Skeletal muscle tissue (tissue), 4 donors: Measurements from ENCODE around the gene HDHD3. TPM values are rescaled to one million over a fixed set of nuclear protein-coding genes. Genes with fewer than 3 reads are reported as not detected.
A peak's percentile ranks its signal among the peaks of the same experiment; 100 is the strongest.
"Not testable (repeated sequence)": the region's sequence is repeated elsewhere in the genome, so short reads cannot be mapped to it uniquely, and the experiment has no call there.

Source experiments
- H3K27ac ChIP-seq: one replicate; pipeline ENCODE4 v1.7.0; 2013; ENCODE audit warnings: mild to moderate bottlenecking, low read depth, low read length, inconsistent platforms
- H3K27me3 ChIP-seq, 3 donors: one replicate each; pipeline ENCODE4 v1.7.0; 2013; ENCODE audit warnings: low read length in 3 of 3; ENCODE audit not compliant: control insufficient read depth in 3 of 3, insufficient read depth in 3 of 3
- H3K36me3 ChIP-seq, 3 donors: one replicate each; pipeline ENCODE4 v1.7.0; 2013; ENCODE audit warnings: low read length in 3 of 3; ENCODE audit not compliant: control insufficient read depth in 3 of 3, insufficient read depth in 3 of 3
- H3K4me1 ChIP-seq, 3 donors: one replicate each; pipeline ENCODE4 v1.7.0; 2013; ENCODE audit warnings: low read length in 3 of 3, mild to moderate bottlenecking in 3 of 3; ENCODE audit not compliant: control insufficient read depth in 3 of 3, insufficient read depth in 3 of 3
- H3K4me3 ChIP-seq, 3 donors: one replicate each; pipeline ENCODE4 v1.7.0; 2013; ENCODE audit warnings: low read length in 3 of 3
- H3K9ac ChIP-seq, 3 donors: one replicate each; pipeline ENCODE4 v1.7.0; 2013; ENCODE audit warnings: low read length in 3 of 3, mild to moderate bottlenecking in 3 of 3, moderate library complexity in 2 of 3, low read depth in 1 of 3
- H3K9me3 ChIP-seq, 3 donors: one replicate each; pipeline ENCODE4 v1.7.0; 2013; ENCODE audit warnings: low read length in 3 of 3; ENCODE audit not compliant: control insufficient read depth in 3 of 3
- total RNA-seq: library from RNA; depleted of rRNA; stranded (reverse); fragments of >200 nt; gene quantifications from one replicate; pipeline ENCODE4 v1.2.3, GENCODE V29; 2014
- donor health status: Osteomylitis.

The HDHD3 gene, protein sequence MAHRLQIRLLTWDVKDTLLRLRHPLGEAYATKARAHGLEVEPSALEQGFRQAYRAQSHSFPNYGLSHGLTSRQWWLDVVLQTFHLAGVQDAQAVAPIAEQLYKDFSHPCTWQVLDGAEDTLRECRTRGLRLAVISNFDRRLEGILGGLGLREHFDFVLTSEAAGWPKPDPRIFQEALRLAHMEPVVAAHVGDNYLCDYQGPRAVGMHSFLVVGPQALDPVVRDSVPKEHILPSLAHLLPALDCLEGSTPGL
- 3.7 TPM for total RNA-seq

DNA sequence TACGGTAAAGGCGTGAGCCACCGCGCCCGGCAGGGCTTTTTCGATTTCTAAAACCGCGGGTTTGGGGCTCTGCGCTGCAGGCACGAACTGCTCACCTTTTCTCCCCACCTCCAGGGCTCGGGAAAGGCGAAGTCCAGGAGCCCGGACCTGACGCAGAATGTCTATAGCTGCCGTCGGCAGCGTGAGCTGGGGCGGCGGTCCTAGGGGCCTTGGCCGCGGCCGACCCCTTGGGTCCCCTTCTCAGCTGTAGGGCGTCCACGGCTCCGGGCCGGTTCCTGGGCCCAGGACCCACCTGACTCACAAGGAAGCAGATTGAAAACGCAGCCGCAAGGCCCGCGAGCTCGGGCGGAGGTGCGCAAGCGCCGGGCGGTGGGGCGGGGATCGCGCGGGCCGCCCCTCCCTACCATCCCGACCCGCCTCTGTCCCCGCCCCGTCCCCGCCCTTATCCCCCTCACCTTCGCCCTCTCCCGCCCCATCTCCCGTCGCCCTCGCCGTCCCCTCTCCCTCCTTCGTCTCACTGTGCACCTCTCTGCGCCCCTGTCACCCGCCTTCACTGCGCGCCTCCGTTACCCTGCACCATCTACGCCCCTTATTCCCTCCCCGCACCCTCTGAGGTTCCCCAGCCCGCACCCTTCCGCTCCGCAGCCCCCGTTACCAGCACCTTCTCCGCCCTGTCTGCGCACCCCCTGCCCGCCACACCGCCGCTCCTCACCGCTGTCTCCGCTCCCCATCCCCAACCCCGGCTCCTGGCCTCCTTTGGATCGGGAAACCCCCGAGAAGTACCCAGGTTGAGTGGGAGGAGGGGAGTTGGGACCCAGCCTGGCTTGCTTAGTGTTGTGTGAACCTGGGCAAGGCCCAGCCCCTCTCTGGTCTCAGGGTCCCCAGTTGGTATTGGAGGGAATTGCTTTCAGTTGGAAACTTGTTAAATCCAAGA is at the start of gene HDHD3:
TSS of gene HDHD3 (minus strand) at position 353 of the 934 bp plus-strand sequence. CDS start 2,632 bp downstream, outside the sequence.
- Histone ChIP-seq H3K9ac (peak within 1 kb of the TSS; percentile 80 to 94 (median 88)), H3K4me3 (peak within 1 kb of the TSS; percentile 75 to 88 (median 83)), H3K36me3 (peaks cover 0 to 26% (median 12%) of the 10 kb centered on the region in 3 donors), H3K4me1 (peaks cover 5 to 12% (median 7%) of the 10 kb centered on the region in 3 donors), H3K27ac (peak within 1 kb of the TSS; percentile 30), H3K9me3 (no peaks in the 10 kb centered on the region), H3K27me3 (no peaks in the 10 kb centered on the region)

DNA sequence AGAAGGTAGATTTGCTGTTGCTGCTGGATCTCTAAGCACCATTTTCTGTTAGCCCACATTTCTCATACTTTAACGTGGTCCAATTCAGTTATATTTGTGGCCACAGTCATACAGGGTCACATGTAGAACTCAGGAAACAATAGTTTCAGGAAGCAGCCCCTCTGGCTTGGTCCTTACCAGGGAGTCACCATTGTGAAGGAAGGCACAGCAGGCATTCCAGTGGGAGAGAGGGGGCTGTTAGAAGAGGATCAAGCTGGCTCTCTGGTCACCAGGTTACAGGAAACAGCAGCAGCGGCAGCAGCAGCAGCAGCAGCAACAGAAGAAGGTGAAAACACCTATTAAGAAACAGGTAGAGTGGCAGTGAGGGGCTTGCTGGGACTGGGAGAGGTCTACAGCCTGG is 48.3 kb upstream of the HDHD3 start:
- peaks cover 0 to 3% (median 0%) of the 10 kb centered on the region in 3 donors for H3K27me3 ChIP-seq
- H3K36me3 ChIP-seq: no peaks in the 10 kb centered on the region
- no peak overlapping the region for H3K27ac ChIP-seq
- H3K4me1 ChIP-seq: no peaks in the 10 kb centered on the region
- H3K9ac ChIP-seq: no peak overlapping the region
- no peak overlapping the region for H3K4me3 ChIP-seq
- no peaks in the 10 kb centered on the region for H3K9me3 ChIP-seq

DNA sequence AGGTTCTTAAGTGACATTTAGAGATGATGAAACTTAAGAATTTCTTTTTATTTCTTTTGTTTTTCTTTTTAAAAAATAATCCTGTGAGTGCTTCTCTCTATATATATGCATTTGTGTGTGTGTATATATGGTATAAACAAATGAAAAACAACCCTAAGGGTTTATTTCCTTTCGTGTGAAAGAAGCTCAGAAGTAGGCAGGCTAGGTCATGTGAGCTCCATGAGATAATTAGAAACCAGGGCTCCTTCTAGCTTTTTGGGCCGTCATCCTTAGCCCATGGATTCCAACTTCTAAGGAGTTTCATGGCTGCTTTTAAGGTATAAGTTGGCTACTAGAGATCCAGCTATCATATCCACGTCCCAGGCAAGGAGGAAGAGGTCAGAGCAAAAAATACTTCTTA is 44.9 kb upstream of the HDHD3 start:
- H3K27ac ChIP-seq: no peak overlapping the region
- no peaks in the 10 kb centered on the region for H3K36me3 ChIP-seq
- H3K9ac ChIP-seq: no peak overlapping the region
- H3K27me3 ChIP-seq: peaks cover 0 to 3% (median 0%) of the 10 kb centered on the region in 3 donors
- H3K9me3 ChIP-seq: no peaks in the 10 kb centered on the region
- no peak overlapping the region for H3K4me3 ChIP-seq
- H3K4me1 ChIP-seq: no peaks in the 10 kb centered on the region

DNA sequence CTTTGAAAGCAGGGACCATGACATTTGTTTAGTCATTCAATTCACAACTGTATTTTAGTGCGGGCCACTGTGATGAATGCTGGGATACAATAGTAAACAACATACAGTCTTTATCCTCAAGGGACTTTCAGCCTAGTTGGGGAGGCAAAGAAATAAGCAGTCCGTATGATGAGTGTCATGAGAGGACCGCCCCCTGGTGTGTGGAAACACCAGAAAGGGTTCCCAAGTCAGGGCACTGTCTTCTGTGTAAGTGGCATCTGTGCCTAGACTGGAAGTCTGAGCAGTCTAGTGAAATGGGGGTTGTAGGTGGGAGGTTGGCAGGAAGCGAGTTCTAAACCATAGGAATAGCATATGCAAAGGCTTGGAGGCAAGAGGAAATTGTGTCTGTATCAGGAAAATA is 40.6 kb upstream of the HDHD3 start:
- Histone ChIP-seq H3K4me3 (no peak overlapping the region), H3K9me3 (no peaks in the 10 kb centered on the region)

DNA sequence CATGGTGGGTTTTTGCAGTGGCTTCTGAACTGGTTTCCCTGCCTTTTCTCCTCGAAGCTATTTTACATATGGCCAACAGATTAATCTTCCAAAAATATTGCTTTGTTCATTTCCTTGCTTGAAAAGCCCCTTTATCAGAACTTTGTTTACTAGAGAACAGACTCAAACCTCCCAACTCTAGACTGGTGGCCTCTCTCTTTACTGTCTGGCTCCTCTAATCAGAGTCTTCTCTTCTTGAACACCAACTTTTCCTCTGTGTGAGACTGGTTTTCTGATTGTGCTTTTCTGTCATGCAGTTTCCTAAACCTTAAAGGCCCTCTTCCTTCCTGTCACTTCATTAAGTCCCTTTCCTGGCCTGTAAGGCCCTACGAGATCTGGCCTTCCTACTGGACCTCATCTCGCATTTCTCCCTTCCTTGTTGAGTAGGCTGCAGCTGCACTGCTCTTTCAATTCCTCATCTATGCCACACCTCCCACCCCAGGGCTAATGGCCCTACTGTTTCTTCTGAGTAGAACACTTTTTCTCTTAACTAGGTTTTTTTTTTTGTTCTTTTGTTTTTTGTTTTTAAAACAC is 39.4 kb upstream of the HDHD3 start:
- no peaks in the 10 kb centered on the region for H3K4me1 ChIP-seq
- no peak overlapping the region for H3K4me3 ChIP-seq
- H3K9ac ChIP-seq: no peak overlapping the region
- no peaks in the 10 kb centered on the region for H3K27me3 ChIP-seq
- no peaks in the 10 kb centered on the region for H3K9me3 ChIP-seq
- no peaks in the 10 kb centered on the region for H3K36me3 ChIP-seq
- peak overlapping the region; percentile 8 for H3K27ac ChIP-seq

More for the DNA sequence above, 40.6 kb upstream of the HDHD3 start:
- Histone ChIP-seq H3K27ac (no peak overlapping the region), H3K4me1 (no peaks in the 10 kb centered on the region), H3K27me3 (no peaks in the 10 kb centered on the region), H3K9ac (no peak overlapping the region), H3K36me3 (no peaks in the 10 kb centered on the region)

DNA sequence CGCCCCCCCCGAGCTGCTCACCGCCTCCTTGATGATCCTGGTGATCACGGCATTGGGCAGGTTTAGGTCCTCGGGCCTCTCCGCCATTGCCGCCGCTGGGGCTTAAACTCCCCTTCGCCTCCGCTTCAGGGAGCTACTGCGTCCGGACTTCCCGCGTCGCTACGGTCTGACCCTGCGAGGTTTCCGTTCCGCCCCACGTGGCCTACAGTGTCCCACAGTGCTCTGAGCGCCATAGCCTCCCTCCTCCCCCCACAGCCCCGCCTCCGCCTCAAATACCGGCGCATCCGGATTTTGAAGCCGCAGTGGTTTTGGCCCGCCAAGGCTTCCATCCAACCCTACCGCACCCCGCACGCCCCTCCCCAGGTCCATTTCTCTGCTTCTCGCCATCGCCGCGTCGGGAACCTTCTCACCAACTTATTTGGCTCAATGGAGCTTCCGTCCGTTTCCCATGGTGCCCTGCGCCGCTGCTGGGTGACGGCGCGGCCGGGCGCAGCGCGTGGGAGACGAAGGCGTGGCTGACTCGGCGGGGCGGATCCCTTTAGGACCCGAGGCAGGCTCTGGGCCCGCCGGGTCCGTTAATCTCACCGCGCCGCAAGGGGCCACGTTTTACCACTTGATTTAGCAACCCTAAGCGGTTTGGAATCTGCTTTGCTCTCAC is 33.5 kb upstream of the HDHD3 start, which contains the start of the genes C9orf43 and POLE3:
TSS of gene C9orf43 (plus strand) at position 541 of the 658 bp plus-strand sequence. CDS start 2,747 bp downstream, outside the sequence.
TSS of gene POLE3 (minus strand) at position 469 of the 658 bp plus-strand sequence. CDS start at position 87, 382 bp downstream.
- peaks cover 8 to 28% (median 20%) of the 10 kb centered on the region in 3 donors for H3K4me1 ChIP-seq
- peaks cover 9 to 21% (median 21%) of the 10 kb centered on the region in 3 donors for H3K36me3 ChIP-seq
- no peaks in the 10 kb centered on the region for H3K27me3 ChIP-seq
- H3K27ac ChIP-seq: peak within 1 kb of the TSS; percentile 91
- H3K4me3 ChIP-seq: peak within 1 kb of the TSS; percentile 97 to 98 (median 98)
- no peaks in the 10 kb centered on the region for H3K9me3 ChIP-seq
- peak within 1 kb of the TSS; percentile 95 to 98 (median 96) for H3K9ac ChIP-seq

DNA sequence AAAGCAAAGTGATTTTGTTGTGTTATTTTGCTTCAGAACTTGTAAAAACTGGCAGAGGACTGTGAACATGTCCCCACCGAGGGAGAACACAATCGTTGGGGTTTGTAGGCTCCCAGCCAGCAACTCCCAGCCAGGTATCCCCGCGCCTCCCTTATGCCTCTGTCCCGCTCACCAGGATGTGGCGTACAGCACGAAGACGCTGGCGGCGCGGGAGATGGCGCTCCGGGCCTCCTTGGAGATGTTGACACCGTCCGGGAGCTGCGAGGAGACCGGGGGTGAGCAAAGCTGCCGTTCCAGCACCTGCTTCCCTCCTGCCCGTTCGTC is 33.1 kb upstream of the HDHD3 start:
- Histone ChIP-seq H3K27ac (peak overlapping the region; percentile 91), H3K36me3 (peaks cover 9 to 21% (median 21%) of the 10 kb centered on the region in 3 donors), H3K4me3 (peak overlapping the region; percentile 97 to 98 (median 98)), H3K27me3 (no peaks in the 10 kb centered on the region), H3K9ac (peak overlapping the region; percentile 95 to 98 (median 96)), H3K4me1 (peaks cover 8 to 28% (median 20%) of the 10 kb centered on the region in 3 donors), H3K9me3 (no peaks in the 10 kb centered on the region)

DNA sequence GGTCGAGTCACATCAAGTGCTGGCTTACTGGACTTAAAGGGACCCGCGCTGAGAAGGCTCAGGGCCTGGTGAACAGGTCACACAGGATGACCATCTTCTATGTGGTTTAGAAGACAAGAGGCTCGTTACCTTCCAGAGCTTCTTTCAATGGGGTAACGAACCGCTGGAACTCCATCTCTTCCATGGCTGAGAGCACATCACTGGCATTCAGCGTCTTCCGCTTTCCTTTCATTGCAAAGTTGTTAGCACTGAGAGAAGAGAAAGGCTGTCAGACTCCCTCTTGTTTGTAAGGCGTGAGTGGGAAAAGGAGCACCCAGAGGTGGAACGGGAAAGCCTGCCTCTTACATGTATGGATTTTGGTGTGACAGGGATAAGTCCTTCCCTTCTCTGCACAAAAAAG is 32.7 kb upstream of the HDHD3 start:
- peak overlapping the region; percentile 97 to 98 (median 98) for H3K4me3 ChIP-seq
- peak overlapping the region; percentile 95 to 98 (median 96) for H3K9ac ChIP-seq
- peak overlapping the region; percentile 91 for H3K27ac ChIP-seq
- no peaks in the 10 kb centered on the region for H3K27me3 ChIP-seq
- H3K4me1 ChIP-seq: peaks cover 8 to 28% (median 20%) of the 10 kb centered on the region in 3 donors
- no peaks in the 10 kb centered on the region for H3K9me3 ChIP-seq
- H3K36me3 ChIP-seq: peaks cover 9 to 21% (median 21%) of the 10 kb centered on the region in 3 donors

DNA sequence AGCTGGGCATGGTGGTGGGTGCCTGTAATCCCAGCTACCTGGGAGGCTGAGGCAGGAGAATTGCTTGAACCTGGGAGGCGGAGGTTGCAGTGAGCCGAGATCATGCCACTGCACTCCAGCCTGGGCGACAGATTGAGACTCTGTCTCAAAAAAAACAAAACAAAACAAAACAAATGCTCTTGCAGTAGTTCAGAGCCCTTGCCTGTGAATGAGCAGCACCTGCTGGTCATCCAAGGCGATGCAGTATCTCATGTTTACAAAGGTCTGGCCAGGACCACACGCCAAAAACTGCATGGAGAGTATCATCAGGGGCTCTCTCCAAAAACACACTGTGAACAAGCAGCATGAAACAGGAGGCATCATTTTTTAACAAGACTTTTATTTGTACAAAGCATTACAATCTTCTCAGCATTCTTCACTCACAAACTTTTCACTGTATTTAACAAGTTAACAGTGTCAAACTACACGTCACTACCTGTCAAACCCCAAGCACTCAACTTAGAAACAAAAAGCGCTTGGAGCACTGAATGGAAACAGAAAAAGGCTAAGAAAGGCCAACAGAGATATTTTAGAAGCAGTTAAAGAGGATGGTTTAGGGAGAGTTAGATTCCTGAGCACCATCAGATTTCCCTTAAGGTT is 30.2 kb upstream of the HDHD3 start:
- peaks cover 8 to 28% (median 20%) of the 10 kb centered on the region in 3 donors for H3K4me1 ChIP-seq
- not testable (repeated sequence) for H3K27me3 ChIP-seq, H3K27ac ChIP-seq, H3K9me3 ChIP-seq, H3K4me3 ChIP-seq
- peaks cover 9 to 21% (median 21%) of the 10 kb centered on the region in 3 donors for H3K36me3 ChIP-seq
- H3K9ac ChIP-seq: peak overlapping the region in 1 of 3 donors; percentile 8
